ENCODE data around the gene CDC25B. TPM values are rescaled to one million over a fixed set of nuclear protein-coding genes. Genes with fewer than 3 reads are reported as not detected.

Gene CDC25B
- total and polyA plus RNA-seq, 2 experiments from 2014 or later: 15.1 to 21.9 TPM

DNA sequence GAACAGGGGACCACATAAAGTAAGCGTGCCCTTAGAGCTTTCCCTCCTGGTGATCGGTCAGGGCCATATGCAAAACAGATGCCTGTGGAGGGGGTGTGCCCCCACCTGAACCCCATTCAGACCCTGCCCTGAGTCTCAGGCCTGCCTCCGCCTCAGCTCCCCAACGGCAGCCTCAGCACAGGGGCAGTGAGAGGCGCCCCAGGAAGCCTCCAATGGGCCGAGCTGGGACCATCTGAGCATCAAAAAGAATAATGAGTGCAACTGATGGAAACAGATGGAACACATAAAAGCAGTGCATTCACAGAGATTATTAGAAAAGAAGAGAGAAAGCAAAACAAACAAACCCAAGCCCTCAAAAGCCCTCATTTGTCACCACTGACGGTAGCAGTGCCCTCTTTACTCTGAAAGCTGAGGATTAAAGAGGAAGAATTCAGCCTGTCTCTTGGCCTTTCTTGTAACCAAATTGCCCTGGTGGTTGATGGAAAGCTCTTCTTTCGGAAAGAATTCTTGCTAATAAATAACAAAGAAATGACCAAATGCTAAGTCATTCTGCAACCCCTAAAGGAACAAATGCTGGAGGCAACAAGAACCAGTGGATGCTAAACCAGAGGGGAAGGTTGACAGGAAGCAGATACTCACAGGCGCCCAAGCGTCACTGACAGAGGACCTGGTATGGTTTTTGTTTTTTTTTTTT is 35.3 kb upstream of the CDC25B start:
- Histone ChIP-seq H3K27me3 (no peaks in the 10 kb centered on the region), H3K9me3 (ENCODE audit: low read depth) (no peaks in the 10 kb centered on the region), H3K36me3 (replicated peaks; ENCODE audit: insufficient read depth, low read depth) (no peaks in the 10 kb centered on the region), H3K4me1 (ENCODE audit: insufficient read depth) (no peaks in the 10 kb centered on the region), H2AFZ (no peak overlapping the region), H3K79me2 (no peaks in the 10 kb centered on the region), H3K9me2 (replicated peaks; ENCODE audit: insufficient read depth) (no peaks in the 10 kb centered on the region), H3K27ac (no peak overlapping the region), H3K4me2 (no peak overlapping the region), H3K4me3 (no peak overlapping the region), H4K20me1 (ENCODE audit: insufficient read depth, poor library complexity, severe bottlenecking) (no peaks in the 10 kb centered on the region)
- WGBS (ENCODE audit: low lambda C conversion rate, missing lambda C conversion rate): 62% methylated on average over 10 of the region's 10 CpGs
- no peak for DNase-seq (ENCODE audit: low spot score)
- TF ChIP-seq EZH2 (IDR thresholded peaks at IDR 0.05; ENCODE audit: borderline replicate concordance): no peak
- TF ChIP-seq, protein P1, sequence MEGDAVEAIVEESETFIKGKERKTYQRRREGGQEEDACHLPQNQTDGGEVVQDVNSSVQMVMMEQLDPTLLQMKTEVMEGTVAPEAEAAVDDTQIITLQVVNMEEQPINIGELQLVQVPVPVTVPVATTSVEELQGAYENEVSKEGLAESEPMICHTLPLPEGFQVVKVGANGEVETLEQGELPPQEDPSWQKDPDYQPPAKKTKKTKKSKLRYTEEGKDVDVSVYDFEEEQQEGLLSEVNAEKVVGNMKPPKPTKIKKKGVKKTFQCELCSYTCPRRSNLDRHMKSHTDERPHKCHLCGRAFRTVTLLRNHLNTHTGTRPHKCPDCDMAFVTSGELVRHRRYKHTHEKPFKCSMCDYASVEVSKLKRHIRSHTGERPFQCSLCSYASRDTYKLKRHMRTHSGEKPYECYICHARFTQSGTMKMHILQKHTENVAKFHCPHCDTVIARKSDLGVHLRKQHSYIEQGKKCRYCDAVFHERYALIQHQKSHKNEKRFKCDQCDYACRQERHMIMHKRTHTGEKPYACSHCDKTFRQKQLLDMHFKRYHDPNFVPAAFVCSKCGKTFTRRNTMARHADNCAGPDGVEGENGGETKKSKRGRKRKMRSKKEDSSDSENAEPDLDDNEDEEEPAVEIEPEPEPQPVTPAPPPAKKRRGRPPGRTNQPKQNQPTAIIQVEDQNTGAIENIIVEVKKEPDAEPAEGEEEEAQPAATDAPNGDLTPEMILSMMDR (IDR thresholded peaks at IDR 0.05; ENCODE audit: poor library complexity): no peak
- TF ChIP-seq EZH2phosphoT487 (IDR thresholded peaks at IDR 0.05; ENCODE audit: low read depth, severe bottlenecking, unreplicated experiment): no peak

DNA sequence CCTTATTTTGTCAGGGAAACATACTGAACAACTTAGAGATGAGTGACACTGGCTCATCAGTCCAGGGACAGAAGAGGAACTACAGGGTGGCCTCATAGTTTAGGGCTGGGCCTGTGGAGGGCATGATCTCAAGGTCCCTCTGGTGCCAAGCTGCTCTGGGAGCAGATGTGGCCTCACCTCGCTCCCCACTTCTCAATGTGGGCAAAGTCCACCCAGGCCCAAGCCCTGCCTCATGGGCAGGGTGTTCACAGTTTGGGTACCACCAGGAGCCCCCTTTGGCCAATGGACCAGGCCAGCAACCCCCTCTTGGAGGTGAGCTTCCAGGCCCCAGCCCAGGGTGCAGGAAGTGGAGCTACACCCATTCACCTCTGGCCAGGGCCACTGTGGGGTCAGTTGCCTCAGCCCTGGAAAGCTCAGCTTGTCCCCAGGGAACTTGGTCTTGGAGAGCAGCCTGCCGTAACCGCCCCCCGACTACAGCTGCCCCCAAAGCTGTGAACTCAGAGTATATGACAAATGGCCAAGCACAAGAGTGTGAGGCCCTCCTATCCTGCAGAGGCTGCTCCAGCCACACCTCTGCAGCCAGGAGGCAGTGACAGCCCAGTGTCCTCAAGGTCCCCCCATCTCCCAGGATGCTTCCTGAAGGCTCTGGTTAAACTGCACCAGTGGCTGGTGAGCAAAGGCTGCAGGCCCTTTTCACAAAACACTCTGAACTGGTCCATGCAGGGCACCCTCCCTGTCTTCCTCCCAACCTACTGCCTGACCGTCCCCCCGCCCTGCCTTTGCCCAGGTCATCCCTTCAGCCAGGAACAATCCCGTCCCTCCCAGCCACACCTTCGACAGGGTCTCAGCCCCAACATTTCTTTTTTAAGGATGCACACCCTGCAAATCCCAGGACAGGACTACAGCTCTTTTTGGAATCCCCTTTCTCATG is 32.2 kb upstream of the CDC25B start:
- no peaks in the 10 kb centered on the region for H3K79me2 ChIP-seq
- no peaks in the 10 kb centered on the region for H3K27me3 ChIP-seq
- TF ChIP-seq, protein P1 (IDR thresholded peaks at IDR 0.05; ENCODE audit: poor library complexity): no peak
- no peak for TF ChIP-seq EZH2 (IDR thresholded peaks at IDR 0.05; ENCODE audit: borderline replicate concordance)
- no peak for TF ChIP-seq EZH2phosphoT487 (IDR thresholded peaks at IDR 0.05; ENCODE audit: low read depth, severe bottlenecking, unreplicated experiment)
- no peak overlapping the region for H2AFZ ChIP-seq
- 94% methylated on average over 8 of the region's 8 CpGs for WGBS (ENCODE audit: low lambda C conversion rate, missing lambda C conversion rate)
- H3K9me2 ChIP-seq (replicated peaks; ENCODE audit: insufficient read depth): no peaks in the 10 kb centered on the region
- peaks cover 10% of the 10 kb centered on the region for H3K4me1 ChIP-seq (ENCODE audit: insufficient read depth)
- H3K36me3 ChIP-seq (replicated peaks; ENCODE audit: insufficient read depth, low read depth): no peaks in the 10 kb centered on the region
- H3K4me2 ChIP-seq: no peak overlapping the region
- H3K27ac ChIP-seq: no peak overlapping the region
- no peaks in the 10 kb centered on the region for H4K20me1 ChIP-seq (ENCODE audit: insufficient read depth, poor library complexity, severe bottlenecking)
- no peak overlapping the region for H3K4me3 ChIP-seq
- DNase-seq (ENCODE audit: low spot score): no peak
- H3K9me3 ChIP-seq (ENCODE audit: low read depth): no peaks in the 10 kb centered on the region

DNA sequence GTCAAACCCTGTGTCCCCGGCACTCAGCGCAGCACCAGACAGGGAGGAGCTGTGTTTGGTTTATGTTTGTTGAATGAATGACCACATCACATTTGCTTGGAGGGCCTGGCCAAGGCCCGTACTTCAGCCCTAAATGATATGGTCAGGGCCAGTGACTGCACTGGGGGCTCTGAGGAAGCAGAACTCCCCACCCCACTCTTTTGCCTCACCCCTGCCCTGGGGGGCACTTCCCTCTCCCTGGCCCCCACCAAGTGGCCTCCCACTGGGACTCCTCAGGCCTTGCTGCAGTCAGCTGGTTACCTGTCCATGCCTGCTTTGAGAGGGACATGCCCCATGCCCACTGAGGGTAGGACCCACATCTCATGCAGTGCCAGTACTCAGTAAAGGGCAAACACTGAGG is 31.5 kb upstream of the CDC25B start:
- Histone ChIP-seq H4K20me1 (ENCODE audit: insufficient read depth, poor library complexity, severe bottlenecking) (no peaks in the 10 kb centered on the region), H3K36me3 (replicated peaks; ENCODE audit: insufficient read depth, low read depth) (no peaks in the 10 kb centered on the region), H3K79me2 (no peaks in the 10 kb centered on the region), H3K4me3 (no peak overlapping the region), H3K9me3 (ENCODE audit: low read depth) (no peaks in the 10 kb centered on the region), H3K27me3 (no peaks in the 10 kb centered on the region), H3K9me2 (replicated peaks; ENCODE audit: insufficient read depth) (no peaks in the 10 kb centered on the region), H3K4me2 (no peak overlapping the region), H3K4me1 (ENCODE audit: insufficient read depth) (peaks cover 13% of the 10 kb centered on the region), H2AFZ (no peak overlapping the region), H3K27ac (no peak overlapping the region)
- no peak for DNase-seq (ENCODE audit: low spot score)
- 93% methylated on average over 3 of the region's 3 CpGs for WGBS (ENCODE audit: low lambda C conversion rate, missing lambda C conversion rate)
- TF ChIP-seq EZH2 (IDR thresholded peaks at IDR 0.05; ENCODE audit: borderline replicate concordance): no peak
- TF ChIP-seq EZH2phosphoT487 (IDR thresholded peaks at IDR 0.05; ENCODE audit: low read depth, severe bottlenecking, unreplicated experiment): no peak
- TF ChIP-seq, protein P1 (IDR thresholded peaks at IDR 0.05; ENCODE audit: poor library complexity): no peak
